ENCODE results near the gene IL22. TPM values are rescaled to one million over a fixed set of nuclear protein-coding genes. Genes with fewer than 3 reads are reported as not detected.

IL22 gene
- total RNA-seq, 1 experiment from 2014 or later, result not detected

DNA sequence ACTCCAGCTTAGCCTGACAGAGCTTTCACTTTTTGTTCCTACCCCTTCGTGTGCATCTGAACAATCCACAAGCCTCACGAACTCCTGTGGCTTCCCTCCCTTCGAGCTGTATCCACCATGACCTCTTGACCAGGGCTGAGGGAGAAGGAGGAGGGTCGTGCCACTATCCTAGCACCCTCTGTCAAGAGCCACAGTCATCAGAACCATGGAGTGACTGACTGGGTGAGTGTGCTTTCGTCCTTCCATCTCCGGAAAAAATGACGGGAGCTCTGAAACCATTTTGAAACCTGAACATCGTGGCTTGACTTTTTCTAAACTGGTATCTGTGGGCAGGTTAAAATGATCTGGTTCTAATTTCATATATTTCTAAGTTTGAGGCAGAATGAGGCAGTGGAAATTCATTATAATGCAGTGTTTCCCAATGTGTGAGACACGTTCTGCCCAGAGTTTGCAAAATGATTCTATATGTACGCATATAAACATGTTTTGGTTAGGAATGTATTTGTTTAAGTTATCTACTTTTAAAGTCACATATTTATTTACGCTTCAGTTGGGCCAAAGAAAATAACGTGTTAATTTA lies 54.8 kb downstream of the IL22 start:
- H3K36me3 Mint-ChIP-seq (ENCODE audit: insufficient read depth in 1 of 3, low read depth in 3 of 3), result no peaks in the 10 kb centered on the region; a peak in 1 of 7 replicates

More for the DNA sequence above, 54.8 kb downstream of the IL22 start:
- Histone ChIP-seq H4K91ac (ENCODE audit: insufficient read length, low read depth, low read length) (no peak overlapping the region), H2BK5ac (ENCODE audit: insufficient read length, low read length) (no peak overlapping the region), H4K20me1 (ENCODE audit: control insufficient read depth, insufficient read depth, insufficient read length) (no peaks in the 10 kb centered on the region), H3K9me3 (ENCODE audit: control insufficient read depth, low read depth, low read length) (no peaks in the 10 kb centered on the region), H3K4me1 (ENCODE audit: insufficient read depth, low read length) (no peaks in the 10 kb centered on the region), H2AK5ac (ENCODE audit: insufficient read length, low read length) (no peak overlapping the region), H4K5ac (ENCODE audit: insufficient read length, low read depth, low read length) (no peak overlapping the region), H2BK15ac (ENCODE audit: low read depth, low read length) (no peak overlapping the region), H3K56ac (ENCODE audit: insufficient read length, low read depth, low read length) (no peak overlapping the region), H3T11ph (ENCODE audit: low read length) (no peak overlapping the region), H2AFZ (ENCODE audit: low read length) (no peak overlapping the region), H3K4me2 (ENCODE audit: insufficient read depth, insufficient read length, low read length) (no peak overlapping the region), H3K27ac (ENCODE audit: insufficient read length, low read depth, low read length) (no peak overlapping the region), H3K79me2 (ENCODE audit: insufficient read depth, low read length) (no peaks in the 10 kb centered on the region), H3K14ac (ENCODE audit: insufficient read depth, low read length) (no peak overlapping the region), H3K27me3 (ENCODE audit: insufficient read depth, low read length) (no peaks in the 10 kb centered on the region), H3K23me2 (ENCODE audit: insufficient read length, low read depth, low read length, poor library complexity, severe bottlenecking) (no peaks in the 10 kb centered on the region), H3K4ac (ENCODE audit: low read depth, low read length) (no peak overlapping the region), H3K79me1 (ENCODE audit: insufficient read depth, low read depth, low read length, poor library complexity, severe bottlenecking) (no peaks in the 10 kb centered on the region), H3K9ac (ENCODE audit: extremely low read depth, insufficient read length, low read length) (no peak overlapping the region), H3K23ac (ENCODE audit: insufficient read length, low read depth, low read length) (no peak overlapping the region), H2BK20ac (ENCODE audit: low read depth, low read length, poor library complexity, severe bottlenecking) (no peak overlapping the region), H4K8ac (replicated peaks; ENCODE audit: insufficient read length, low read depth, low read length) (no peak overlapping the region), H3K18ac (ENCODE audit: insufficient read length, low read depth, low read length) (no peak overlapping the region), H2BK120ac (ENCODE audit: low read depth, low read length, poor library complexity, severe bottlenecking) (no peak overlapping the region), H2BK12ac (ENCODE audit: insufficient read length, low read depth, low read length) (no peak overlapping the region)
- Mint-ChIP-seq H3K27me3 (ENCODE audit: low read depth) (no peaks in the 10 kb centered on the region), H3K4me1 (peaks cover 16 to 18% of the 10 kb centered on the region in 2 experiments), H3K4me3 (no peak overlapping the region), H3K9me3 (no peaks in the 10 kb centered on the region), H3K27ac (peak overlapping the region in 2 of 3 experiments; percentile 3 to 72; a peak in 2 of 7 replicates)
- DNase-seq, result no peak
- TF ChIP-seq, protein P1, sequence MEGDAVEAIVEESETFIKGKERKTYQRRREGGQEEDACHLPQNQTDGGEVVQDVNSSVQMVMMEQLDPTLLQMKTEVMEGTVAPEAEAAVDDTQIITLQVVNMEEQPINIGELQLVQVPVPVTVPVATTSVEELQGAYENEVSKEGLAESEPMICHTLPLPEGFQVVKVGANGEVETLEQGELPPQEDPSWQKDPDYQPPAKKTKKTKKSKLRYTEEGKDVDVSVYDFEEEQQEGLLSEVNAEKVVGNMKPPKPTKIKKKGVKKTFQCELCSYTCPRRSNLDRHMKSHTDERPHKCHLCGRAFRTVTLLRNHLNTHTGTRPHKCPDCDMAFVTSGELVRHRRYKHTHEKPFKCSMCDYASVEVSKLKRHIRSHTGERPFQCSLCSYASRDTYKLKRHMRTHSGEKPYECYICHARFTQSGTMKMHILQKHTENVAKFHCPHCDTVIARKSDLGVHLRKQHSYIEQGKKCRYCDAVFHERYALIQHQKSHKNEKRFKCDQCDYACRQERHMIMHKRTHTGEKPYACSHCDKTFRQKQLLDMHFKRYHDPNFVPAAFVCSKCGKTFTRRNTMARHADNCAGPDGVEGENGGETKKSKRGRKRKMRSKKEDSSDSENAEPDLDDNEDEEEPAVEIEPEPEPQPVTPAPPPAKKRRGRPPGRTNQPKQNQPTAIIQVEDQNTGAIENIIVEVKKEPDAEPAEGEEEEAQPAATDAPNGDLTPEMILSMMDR (conservative IDR thresholded peaks at IDR 0.05), result no peak
- WGBS (ENCODE audit: extremely low coverage, insufficient read length, low lambda C conversion rate), result no CpG with 5 or more reads among the region's 12 CpGs

Other genes with a start within 250 kb of the IL22 start
- not detected in 2 replicates for gene IFNG, start 93.9 kb downstream of the IL22 start, total RNA-seq (2021)
- gene IL26, start 27.8 kb downstream of the IL22 start, total RNA-seq (2021), result not detected in 2 replicates
- gene MDM1, start 78.8 kb upstream of the IL22 start, total RNA-seq (2021), result 8.8 and 10.6 TPM in 2 replicates